GM18858 (cell line): ENCODE data around the gene GHDC.
"Not testable (repeated sequence)": the region's sequence is repeated elsewhere in the genome, so short reads cannot be mapped to it uniquely, and the experiment has no call there.

Experiments used
- ATAC-seq: cut with Tn5 transposase; IDR thresholded peaks from one replicate; pipeline ENCODE4 v1.9.1; 2021; ENCODE audit not compliant: unreplicated experiment

GHDC gene

DNA sequence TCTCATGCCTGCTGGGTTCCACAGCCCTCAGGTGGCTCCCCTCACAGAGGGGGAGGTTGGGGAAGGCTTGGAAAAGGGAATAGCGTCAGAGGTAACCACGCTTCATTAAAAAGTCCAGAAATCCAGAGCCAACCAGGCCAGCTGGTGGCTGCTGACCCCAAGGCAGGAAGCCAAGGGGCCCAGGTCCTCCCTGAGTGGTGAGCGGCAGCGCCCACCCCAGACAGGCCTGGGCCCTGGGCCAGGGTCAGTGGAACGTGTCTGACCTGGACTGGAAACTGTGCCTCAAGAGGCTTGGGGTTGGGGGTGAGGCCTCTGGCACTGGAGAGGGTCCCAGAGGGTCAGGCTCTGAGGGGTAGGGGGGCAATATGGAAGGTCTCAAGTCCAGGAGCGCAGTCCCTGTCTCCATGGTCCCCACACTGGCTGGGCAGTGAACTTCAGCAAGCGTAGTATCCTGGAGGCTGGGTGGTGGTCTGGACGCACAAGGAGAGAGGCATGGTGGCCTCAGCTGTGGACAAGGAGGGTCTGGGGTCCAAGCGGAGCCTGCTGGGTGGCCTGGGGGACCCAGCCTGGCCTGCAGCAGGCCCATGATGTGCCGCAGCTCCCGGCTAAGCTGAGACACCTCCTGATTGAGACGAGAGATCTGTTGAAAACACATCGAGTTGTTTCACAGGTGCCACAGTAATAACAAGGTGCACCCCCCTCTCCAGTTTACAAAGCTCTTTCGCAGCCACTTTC, 34.3 kb downstream of the GHDC start:
- ATAC-seq = no peak

GRCh38 chr17:42155614-42156045, 38.7 kb downstream of the GHDC start:
- no peak for ATAC-seq

DNA sequence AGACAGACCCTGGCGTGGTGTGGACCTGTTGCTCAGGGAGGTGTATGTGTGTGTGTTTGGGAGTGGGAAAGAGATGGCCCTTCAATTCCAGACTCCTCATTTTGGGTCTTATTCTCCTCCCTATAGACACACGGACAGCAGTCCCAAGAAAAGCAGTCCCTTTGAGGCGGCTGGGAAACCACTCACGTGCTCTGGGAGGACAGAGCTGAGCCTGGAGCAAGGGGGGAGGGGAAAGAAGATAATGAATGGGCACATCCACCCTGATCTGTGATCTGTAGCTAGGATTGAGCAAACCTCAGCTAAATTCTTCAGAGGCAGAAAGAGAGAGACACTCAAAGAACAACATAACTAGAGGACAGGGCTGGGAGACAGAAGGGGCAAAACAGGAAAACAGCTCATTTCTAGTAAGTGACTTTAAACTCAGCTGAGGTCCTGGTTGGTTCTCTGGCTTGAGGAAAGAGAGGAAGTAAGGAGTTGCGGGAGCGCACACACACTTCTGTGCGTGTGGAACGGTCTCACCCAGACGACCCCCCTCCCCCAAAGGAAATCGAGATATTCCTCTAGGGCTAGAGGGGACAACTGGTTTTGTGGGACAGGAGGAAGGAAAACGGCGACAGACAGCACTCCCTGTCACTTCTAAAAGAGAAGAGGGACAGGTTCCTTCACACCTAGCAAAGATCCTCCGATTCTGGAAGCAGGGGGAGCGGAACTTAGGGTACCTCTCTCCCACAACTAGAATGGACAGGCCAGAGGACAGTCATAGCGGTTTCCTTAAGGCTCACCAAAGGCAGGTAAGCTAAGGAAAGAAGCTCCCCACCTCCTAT, 40.2 kb downstream of the GHDC start:
- no peak for ATAC-seq

DNA sequence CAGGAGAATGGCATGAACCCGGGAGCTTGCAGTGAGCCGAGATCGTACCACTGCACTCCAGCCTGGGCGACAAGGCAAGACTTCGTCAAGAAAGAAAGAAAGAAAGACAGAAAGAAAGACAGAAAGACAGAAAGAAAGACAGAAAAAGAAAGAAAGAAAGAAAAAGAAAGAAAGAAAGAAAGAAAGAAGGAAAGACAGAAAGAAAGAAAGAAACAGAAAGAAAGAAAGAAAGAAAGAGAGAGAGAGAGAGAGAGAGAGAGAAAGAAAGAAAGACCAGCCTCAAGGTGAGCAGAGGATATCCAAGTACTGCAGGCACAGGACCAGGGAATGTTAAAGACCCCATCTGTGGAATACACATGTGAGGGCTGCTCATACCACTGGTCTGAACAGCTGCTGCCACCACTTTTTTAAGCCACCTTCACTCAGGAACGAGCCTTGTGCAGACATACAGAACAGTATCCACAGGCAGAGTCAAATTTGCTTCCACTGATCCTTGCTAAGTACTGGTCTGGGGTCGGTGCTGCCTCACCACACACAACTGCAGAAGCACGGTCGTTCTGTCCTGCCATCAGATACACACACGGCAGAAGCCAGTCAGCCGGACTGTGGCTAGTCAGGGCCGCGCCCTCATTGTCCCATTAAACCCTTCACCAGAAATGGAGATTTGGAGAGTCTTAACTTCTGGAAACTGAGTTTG, 47.2 kb downstream of the GHDC start:
- ATAC-seq = no peak

GRCh38 chr17:42143138-42143537, 51.2 kb downstream of the GHDC start:
- not testable (repeated sequence) for ATAC-seq

DNA sequence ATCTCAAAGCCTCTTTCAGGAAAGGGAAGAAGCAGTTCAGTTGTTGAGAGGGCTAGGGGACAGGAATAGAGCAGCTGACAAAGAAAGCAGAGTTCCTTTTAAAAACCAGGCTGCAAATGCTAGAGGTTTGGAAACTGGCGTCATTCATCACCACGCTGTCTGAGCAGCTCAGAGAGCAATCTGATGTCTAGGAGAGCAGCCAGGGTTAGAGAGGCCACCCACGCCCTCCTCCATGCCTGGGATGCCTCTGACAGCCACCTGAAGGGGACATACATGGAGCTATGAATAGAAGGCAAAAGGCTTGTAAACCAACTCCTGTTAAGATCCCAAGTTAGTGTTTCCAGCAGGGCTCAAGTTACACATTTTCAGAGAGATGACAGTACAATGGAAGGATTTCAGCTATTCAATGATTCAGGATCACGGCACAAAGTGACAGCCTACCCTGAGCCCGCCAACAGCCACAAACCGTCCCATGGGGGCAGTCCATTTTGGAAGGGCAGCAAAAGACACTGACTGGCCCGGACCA, 51.9 kb downstream of the GHDC start:
- ATAC-seq = no peak

GRCh38 chr17:42141382-42141781, 52.9 kb downstream of the GHDC start:
- ATAC-seq = no peak

DNA sequence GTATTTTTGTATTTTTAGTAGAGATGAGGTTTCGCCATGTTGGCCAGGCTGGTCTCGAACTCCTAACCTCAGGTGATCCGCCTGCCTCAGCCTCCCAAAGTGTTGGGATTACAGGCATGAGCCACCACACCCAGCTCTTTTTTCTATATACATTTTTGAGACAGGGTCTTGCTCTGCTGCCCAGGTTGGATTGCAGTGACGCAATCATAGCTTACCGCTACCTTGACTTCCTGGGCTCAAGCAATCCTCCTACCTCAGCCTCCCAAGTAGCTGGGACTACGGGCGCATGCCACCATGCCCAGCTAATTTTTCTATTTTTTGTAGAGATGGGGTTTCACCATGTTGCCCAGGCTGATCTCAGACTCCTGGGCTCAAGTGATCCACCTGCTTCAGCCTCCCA, 53.6 kb downstream of the GHDC start:
- not testable (repeated sequence) for ATAC-seq
